NCI-H146 (cell line): Measurements from ENCODE around the gene CRYGC.
A peak's percentile ranks its signal among the peaks of the same experiment; 100 is the strongest.
"Not testable (repeated sequence)": the region's sequence is repeated elsewhere in the genome, so short reads cannot be mapped to it uniquely, and the experiment has no call there.

ENCODE experiments used
- DNase-seq: peaks from one replicate; lab custom pipeline; 2025; lab: John Stamatoyannopoulos, UW

Gene CRYGC

GRCh38 chr2:208129744-208130711 lies at the start of gene CRYGC:
Gene CRYGC (minus strand): TSS chr2:208129828. CDS start chr2:208129792, 36 bp downstream.
- no peak for DNase-seq

- DNase-seq: no peak
These were observed 49.5 kb upstream of the CRYGC start for GRCh38 chr2:208179028-208179609.

- DNase-seq: no peak
These were observed 46.2 kb upstream of the CRYGC start for GRCh38 chr2:208175840-208176153.

- peak; percentile 43 for DNase-seq
These were observed 45.6 kb upstream of the CRYGC start for GRCh38 chr2:208175069-208175839.

GRCh38 chr2:208174144-208174543 lies 44.5 kb upstream of the CRYGC start:
- no peak for DNase-seq

- DNase-seq: no peak
These were observed 42.5 kb upstream of the CRYGC start for GRCh38 chr2:208172125-208172524.

- DNase-seq: no peak
These were observed 35.5 kb upstream of the CRYGC start for GRCh38 chr2:208164951-208165755.

GRCh38 chr2:208163489-208163888 lies 33.9 kb upstream of the CRYGC start, which contains the start of gene CRYGA:
Gene CRYGA (minus strand): TSS chr2:208163589. CDS start chr2:208163556, 33 bp downstream.
- DNase-seq: no peak

GRCh38 chr2:208156439-208156838 lies 26.8 kb upstream of the CRYGC start:
- no peak for DNase-seq

GRCh38 chr2:208153156-208153555 lies 23.5 kb upstream of the CRYGC start:
- DNase-seq: no peak

GRCh38 chr2:208150956-208151355 lies 21.3 kb upstream of the CRYGC start:
- DNase-seq: no peak

- no peak for DNase-seq
These were observed 20.5 kb upstream of the CRYGC start for GRCh38 chr2:208150094-208150493.

GRCh38 chr2:208148803-208149202 lies 19.2 kb upstream of the CRYGC start:
- no peak for DNase-seq

GRCh38 chr2:208147759-208148158 lies 18.1 kb upstream of the CRYGC start:
- no peak for DNase-seq

- no peak for DNase-seq
These were observed 17.4 kb upstream of the CRYGC start for GRCh38 chr2:208147008-208147407.

GRCh38 chr2:208146006-208146405 lies 16.4 kb upstream of the CRYGC start, which contains the start of gene CRYGB:
Gene CRYGB (minus strand): TSS chr2:208146158. CDS start chr2:208146120, 38 bp downstream.
- no peak for DNase-seq

- DNase-seq: peak; percentile 54
These were observed 13.5 kb upstream of the CRYGC start for GRCh38 chr2:208142925-208143799.

- DNase-seq: peak; percentile 46
These were observed 12.8 kb upstream of the CRYGC start for GRCh38 chr2:208142240-208142924.

- no peak for DNase-seq
These were observed 9.8 kb upstream of the CRYGC start for GRCh38 chr2:208139447-208139846.

GRCh38 chr2:208138334-208138733 lies 8.7 kb upstream of the CRYGC start:
- not testable (repeated sequence) for DNase-seq
